G401 (cell line): Measurements from ENCODE around the gene NUB1. TPM values are rescaled to one million over a fixed set of nuclear protein-coding genes. Genes with fewer than 3 reads are reported as not detected.

Experiments used
- DNase-seq: peaks from one replicate; pipeline ENCODE4 v3.0.0-alpha.2; 2015; ENCODE audit warnings: low spot score
- in situ Hi-C: cut with HindIII; loops from 2 replicates; pipeline ENCODE4 v1.10.0; 2016; ENCODE audit warnings: low sequenced_read_pairs, mixed read lengths
- total RNA-seq: library from RNA; depleted of rRNA; stranded (reverse); fragments of >200 nt; shearing (Covaris generic); gene quantifications from 2 replicates; pipeline ENCODE4 v1.2.3, GENCODE V29; 2014

The NUB1 gene
- total RNA-seq, 1 experiment from 2014 or later, result 41.8 TPM

- DNase-seq, result no peak
- in situ Hi-C loops, result no loop called here
Measured at GRCh38 chr7:151371266-151371665, 29.7 kb downstream of the NUB1 start.

DNA sequence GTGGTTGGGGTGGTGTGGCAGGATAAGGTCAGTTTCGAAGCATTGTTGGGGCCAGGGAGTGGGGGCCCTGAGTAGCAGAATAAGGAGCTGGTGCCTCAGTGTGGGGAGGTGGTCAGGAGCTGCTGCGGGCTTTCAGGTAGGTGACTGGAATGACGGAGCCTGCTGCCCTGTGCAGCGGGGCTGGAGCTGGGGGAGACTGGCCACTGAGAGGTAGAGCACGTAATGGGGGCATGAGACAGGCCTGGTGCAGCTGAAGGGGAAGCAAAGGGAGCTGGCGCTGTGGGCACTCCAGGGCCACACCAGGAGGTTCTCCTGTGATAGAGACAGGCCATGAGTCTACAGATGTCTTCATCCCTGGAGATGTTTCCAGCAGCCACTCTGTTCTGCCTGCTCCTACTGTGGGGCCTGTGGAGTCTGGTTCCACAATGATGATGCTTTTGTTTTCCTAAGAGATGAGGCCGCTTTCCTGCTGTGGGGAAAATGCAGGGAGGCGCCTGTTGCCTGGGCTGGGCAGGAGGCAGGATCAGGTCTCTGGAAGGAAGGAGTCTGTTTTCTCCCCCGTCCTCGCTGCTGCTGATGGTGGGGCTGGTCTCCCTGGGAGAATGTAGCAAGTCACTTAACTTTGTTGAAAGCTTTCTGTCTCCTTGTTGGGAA, 31.1 kb downstream of the NUB1 start:
- no peak for DNase-seq
- in situ Hi-C loops, result no loop called here

GRCh38 chr7:151373599-151373998, 32.0 kb downstream of the NUB1 start:
- in situ Hi-C loops, result no loop called here
- DNase-seq, result no peak

DNA sequence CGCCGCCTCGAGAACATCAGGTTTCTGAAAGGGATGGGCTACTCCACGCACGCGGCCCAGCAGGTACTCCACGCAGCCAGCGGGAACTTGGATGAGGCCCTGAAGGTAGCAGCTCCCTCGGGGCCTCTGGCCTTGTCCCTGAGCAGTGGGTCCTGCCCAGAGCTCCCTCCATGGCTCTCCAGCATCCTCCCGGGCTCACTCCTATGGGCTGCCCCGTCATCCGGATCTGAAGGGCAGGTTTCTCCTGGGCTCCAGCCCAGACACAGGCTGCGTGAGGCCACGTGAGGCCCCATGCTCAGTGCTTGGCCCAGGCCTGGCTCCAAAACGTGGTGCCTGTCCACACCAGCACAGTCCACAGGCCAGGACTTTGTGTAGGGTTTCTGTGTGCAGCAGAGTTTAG, 32.5 kb downstream of the NUB1 start:
- in situ Hi-C loops, result no loop called here
- DNase-seq, result no peak

- in situ Hi-C loops, result no loop called here
- no peak for DNase-seq
Measured at GRCh38 chr7:151374726-151375125, 33.1 kb downstream of the NUB1 start.

DNA sequence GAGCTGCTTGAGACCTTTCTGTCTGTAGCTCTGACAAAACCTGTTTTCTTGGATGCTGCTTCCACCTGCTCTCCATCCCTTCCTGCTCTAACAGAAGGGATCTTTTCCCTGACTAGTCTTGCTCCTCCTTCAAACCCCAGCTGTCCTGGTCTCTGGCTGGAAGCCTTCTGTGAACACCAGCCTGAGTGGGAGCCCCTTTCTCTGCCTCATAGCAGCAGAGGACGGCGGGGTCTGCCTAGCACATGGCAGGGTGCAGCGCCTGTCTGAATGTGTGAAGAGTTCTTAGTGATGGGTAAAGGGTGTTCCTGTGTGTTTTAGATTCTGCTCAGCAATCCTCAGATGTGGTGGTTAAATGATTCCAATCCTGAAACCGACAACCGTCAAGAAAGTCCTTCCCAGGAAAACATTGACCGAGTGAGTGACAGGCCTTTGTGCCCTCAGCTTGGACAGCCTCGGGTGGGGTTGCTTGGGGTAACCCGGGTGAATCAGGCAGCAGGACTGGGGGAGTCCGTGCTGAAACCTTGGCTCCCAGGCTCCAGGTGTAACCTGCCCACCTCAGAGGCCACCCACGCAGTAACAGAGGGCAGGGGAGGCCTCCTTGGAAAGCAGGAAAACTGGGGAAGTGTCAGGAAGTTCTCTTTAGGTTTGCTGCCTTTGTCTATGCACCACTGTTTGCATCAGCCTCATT, 34.1 kb downstream of the NUB1 start:
- no peak for DNase-seq
- in situ Hi-C loops, result no loop called here

DNA sequence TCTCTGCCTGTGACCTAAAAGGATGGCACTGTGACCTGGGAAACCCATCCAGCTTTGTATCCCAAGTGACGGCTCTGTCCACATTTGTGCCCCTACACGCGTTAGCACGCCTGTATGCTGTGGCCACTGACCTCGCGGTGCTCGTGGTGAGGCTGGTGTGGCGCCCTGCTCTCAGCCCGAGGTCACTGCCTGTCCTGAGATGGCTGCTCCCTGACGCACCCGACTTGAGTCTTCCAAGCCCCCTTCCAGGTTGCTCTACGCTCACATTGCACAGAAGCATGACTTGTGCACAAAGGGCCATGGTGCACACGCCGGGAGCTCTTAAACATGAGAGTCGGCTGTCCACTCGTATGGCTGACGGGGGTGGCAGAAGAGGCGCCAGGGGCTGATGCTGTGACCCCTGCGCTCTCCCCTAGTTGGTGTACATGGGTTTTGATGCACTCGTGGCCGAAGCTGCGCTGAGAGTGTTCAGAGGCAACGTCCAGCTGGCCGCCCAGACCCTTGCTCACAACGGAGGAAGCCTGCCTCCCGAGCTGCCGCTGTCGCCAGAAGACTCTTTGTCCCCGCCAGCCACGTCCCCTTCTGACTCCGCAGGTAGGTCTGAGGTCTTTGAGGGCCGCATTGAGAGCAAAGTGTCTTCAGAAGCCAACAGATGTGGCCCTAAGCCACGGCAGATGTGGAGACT, 34.7 kb downstream of the NUB1 start:
- in situ Hi-C loops, result no loop called here
- no peak for DNase-seq

- no peak for DNase-seq
- in situ Hi-C loops, result no loop called here
Measured at GRCh38 chr7:151377406-151377805, 35.8 kb downstream of the NUB1 start.

GRCh38 chr7:151378011-151378410, 36.4 kb downstream of the NUB1 start:
- in situ Hi-C loops, result no loop called here
- DNase-seq, result no peak

- in situ Hi-C loops, result no loop called here
Measured at GRCh38 chr7:151378496-151379192, 37.0 kb downstream of the NUB1 start.

GRCh38 chr7:151379193-151379520, 37.5 kb downstream of the NUB1 start:
- DNase-seq, result no peak
- in situ Hi-C loops, result no loop called here

More at GRCh38 chr7:151378496-151379192, 37.0 kb downstream of the NUB1 start:
- DNase-seq, result no peak

DNA sequence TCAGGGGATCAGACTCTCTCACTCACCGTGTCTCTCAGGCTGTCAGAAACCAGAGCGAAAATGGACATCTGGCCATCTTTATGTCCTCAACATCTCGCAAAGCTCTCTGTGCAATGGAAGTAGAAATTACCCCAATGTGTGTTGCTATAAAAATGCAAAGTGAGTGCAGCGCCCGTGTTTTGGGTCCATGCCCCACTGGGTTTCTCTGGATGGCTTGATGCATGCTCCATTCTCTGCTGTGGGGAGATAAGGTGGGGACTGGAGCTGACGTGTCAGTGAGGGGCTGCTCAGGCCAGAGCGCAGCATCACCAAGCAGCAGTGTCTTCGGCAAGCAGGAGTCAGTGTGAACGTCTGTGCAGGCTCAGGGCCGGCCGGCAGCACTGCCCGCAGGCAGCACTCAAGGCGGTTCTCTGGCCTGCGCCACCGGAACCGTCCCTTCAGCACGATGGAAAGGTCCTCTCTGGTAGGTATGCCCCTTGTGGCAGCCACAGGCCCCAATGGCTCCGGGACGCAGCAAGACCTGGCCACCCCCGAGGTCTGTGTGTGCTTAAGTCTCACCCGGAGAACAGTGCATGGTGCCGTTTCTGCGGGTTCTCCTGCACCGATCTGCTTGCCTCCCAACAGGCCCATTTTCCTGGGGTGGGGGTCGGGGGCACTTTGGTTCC, 38.1 kb downstream of the NUB1 start:
- in situ Hi-C loops, result no loop called here
- no peak for DNase-seq

DNA sequence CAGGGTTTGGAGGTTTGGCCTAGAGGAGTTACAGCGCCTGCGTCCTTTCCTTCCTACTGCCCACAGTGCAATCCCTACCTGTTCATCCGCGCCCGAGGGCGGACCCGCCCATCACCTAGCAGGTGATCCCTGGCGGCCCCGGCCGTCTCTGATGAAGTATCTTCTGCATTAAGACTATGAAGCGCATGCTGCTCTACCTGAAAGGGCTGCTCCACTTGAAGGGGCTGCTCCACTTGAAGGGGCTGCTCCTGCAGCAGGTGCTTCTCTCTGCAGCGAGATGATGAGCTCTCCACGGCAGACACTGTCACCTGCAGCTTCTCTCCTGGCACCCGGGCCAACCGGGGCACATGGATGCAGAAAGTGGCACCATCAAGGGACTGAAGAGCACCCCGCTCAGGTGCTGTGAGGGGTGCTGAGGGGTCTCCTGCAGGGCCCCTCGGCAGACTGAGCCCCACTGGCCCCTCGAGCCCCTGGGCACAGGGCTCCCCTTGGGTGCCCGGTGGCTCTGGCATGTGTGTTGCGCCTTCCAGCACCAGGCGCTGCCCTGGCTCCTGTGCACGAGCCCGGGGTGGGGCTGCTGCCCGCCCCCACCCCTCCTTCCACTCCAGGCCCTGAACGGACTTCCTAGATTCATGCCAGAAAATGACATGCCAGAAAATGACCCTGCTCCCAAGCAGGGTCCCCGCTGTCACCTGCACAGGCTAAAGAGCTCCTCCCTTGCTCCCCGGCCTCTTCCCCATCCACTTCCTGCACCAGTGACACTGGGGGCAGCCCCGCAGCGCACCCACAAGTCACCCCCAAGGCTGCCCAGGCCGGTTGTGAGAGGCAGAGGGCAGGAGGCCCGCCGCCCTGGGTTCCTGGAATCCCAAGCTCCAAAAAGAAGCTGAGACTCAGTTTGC, 38.8 kb downstream of the NUB1 start:
- in situ Hi-C loops, result no loop called here
- DNase-seq, result no peak

- DNase-seq, result no peak
- in situ Hi-C loops, result no loop called here
Measured at GRCh38 chr7:151381098-151381347, 39.4 kb downstream of the NUB1 start.

DNA sequence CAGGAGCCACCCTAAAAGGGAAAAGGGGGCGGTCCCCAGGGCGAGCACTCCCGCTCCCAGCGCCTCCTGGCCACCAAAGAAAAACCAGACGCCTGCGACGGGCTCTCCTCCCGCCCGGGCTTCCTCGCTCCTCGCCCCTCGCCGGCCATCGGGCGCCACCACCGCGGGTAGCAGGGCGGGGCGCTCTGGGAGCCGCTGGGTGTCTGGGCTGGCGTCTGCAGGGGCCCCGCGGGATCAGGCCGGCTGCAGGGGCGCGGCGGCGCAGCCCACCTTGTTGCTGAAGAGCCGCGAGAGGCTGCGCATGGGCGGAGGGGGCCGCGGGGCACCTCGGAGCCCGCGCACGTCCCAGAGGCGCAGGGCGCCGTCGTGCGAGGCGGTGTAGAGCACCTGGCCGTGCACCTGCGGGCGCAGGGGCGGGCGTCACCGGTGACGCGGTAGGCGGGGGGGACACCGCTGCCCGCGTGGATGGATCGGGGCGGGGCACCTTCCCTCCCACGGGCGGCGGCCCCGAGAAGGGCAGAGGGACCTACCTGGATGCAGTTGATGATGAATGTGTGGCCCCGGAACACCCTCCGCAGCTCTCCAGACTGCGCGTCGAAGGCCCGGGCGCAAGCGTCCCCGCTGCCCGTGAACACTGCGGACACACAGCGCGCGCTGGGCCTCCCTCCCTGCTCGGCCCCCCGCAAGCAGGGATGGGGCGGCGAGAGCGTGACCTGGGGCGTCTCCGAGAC, 39.9 kb downstream of the NUB1 start:
- no peak for DNase-seq

GRCh38 chr7:151382079-151382885, 40.7 kb downstream of the NUB1 start:
- in situ Hi-C loops, result no loop called here
- no peak for DNase-seq

More for the DNA sequence above, 39.9 kb downstream of the NUB1 start:
- in situ Hi-C loops, result no loop called here

DNA sequence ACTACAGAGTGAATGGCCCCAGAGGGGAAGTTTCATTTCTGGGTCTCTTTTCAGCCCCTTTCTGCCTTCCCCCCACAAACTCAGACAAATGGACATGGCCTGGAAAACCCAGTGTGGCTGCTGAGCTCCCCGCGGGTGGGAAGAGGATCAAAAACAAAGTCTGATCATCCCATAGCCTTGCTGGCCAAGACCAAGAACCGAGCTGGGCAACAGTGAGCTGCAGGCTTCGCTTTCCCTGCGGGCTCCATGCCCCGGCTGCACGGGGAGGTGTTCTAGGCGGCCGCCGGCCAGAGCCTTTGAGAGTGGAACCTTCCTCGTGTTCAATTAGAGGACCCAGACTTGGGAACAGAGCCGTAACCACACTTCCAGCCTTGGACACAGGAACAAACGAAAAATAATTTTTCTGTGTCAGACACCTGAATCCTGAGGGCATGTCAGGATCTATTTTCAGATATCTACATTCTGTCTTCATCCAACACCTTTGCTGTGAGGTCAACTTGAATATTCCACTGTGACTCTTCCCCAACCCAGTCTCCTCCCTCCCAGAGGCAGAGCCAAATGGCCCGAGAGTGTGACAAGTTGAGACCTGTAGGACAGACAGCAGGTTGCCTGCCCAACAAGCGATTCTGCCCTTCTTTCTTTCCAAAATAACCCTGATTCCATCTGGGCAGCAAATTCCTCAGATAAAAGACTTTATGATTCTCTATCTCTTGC, 42.2 kb downstream of the NUB1 start:
- peak; percentile 77 for DNase-seq
- in situ Hi-C loops, result no loop called here
